Calu3 (cell line): ENCODE data around the gene JARID2. TPM values are rescaled to one million over a fixed set of nuclear protein-coding genes. Genes with fewer than 3 reads are reported as not detected.
A peak's percentile ranks its signal among the peaks of the same experiment; 100 is the strongest.
"Not testable (repeated sequence)": the region's sequence is repeated elsewhere in the genome, so short reads cannot be mapped to it uniquely, and the experiment has no call there.

Source experiments
- BruUV-seq: library from RNA; stranded (reverse); fragments of 400-500 nt; replicated peaks from 2 replicates; lab custom pipeline; 2021; lab: Mats Ljungman, UMichigan
- CTCF ChIA-PET: fragments of 300-600 bp; sonication (Branson Sonifier 250); formaldehyde crosslinking; loops from one replicate; lab custom pipeline; 2022; ENCODE audit warnings: antibody characterized with exemption; lab: Charles Lee
- DNase-seq: peaks from one replicate; pipeline ENCODE4 v3.0.0; 2022
- H3K27ac Mint-ChIP-seq: one replicate; pipeline ENCODE4 v1.8.0; 2022; ENCODE audit warnings: mixed read lengths; ENCODE audit not compliant: unreplicated experiment
- H3K27me3 Mint-ChIP-seq: one replicate; pipeline ENCODE4 v1.8.0; 2022; ENCODE audit warnings: mixed read lengths; ENCODE audit not compliant: unreplicated experiment
- H3K36me3 Mint-ChIP-seq: one replicate; pipeline ENCODE4 v1.8.0; 2022; ENCODE audit warnings: mild to moderate bottlenecking, moderate library complexity, mixed read lengths; ENCODE audit not compliant: insufficient read depth, unreplicated experiment
- H3K4me1 Mint-ChIP-seq: one replicate; pipeline ENCODE4 v1.8.0; 2022; ENCODE audit warnings: mild to moderate bottlenecking, low read depth, mixed read lengths; ENCODE audit not compliant: unreplicated experiment
- H3K4me3 Mint-ChIP-seq: one replicate; pipeline ENCODE4 v1.8.0; 2022; ENCODE audit warnings: mild to moderate bottlenecking, low read depth, moderate library complexity, mixed read lengths; ENCODE audit not compliant: unreplicated experiment
- H3K9me3 Mint-ChIP-seq: one replicate; pipeline ENCODE4 v1.8.0; 2022; ENCODE audit warnings: low read depth, mixed read lengths; ENCODE audit not compliant: unreplicated experiment
- CTCF ChIP-seq: fragments of 200-600 bp; IDR thresholded peaks from one replicate; pipeline ENCODE4 v1.8.0; 2022; ENCODE audit warnings: antibody characterized with exemption; ENCODE audit not compliant: unreplicated experiment
- intact Hi-C: fragments of 100-400 bp; cut with micrococcal nuclease; formaldehyde crosslinking; loops from one replicate; pipeline ENCODE4 v1.10.0; 2022; ENCODE audit not compliant: unreplicated experiment
- total RNA-seq: library from RNA; stranded (reverse); gene quantifications from 2 replicates; pipeline ENCODE4 v1.2.3, GENCODE V29; 2022

Gene JARID2
- total RNA-seq, 1 experiment from 2014 or later, result 9.4 TPM

- peaks cover 8% of the 10 kb centered on the region for H3K4me1 Mint-ChIP-seq
These were observed 293.9 kb downstream of the JARID2 start for GRCh38 chr6:15539722-15540270.

GRCh38 chr6:15543332-15543917 is 297.6 kb downstream of the JARID2 start:
- CTCF ChIA-PET, result interaction anchor here (0.6 kb wide), 1 partner anchor 13 kb away, joined by 5 read pairs; no protein-coding TSS in a partner anchor
- H3K27me3 Mint-ChIP-seq, DNase-seq: not testable (repeated sequence)

More at GRCh38 chr6:15539722-15540270, 293.9 kb downstream of the JARID2 start:
- CTCF ChIA-PET, result interaction anchor here (0.5 kb wide), 1 partner anchor 24 kb away, joined by 4 read pairs; no protein-coding TSS in a partner anchor
- no peak for TF ChIP-seq CTCF
- Mint-ChIP-seq H3K36me3 (no peaks in the 10 kb centered on the region), H3K4me3 (no peak overlapping the region), H3K9me3 (peaks cover 5% of the 10 kb centered on the region), H3K27ac (no peak overlapping the region), H3K27me3 (no peaks in the 10 kb centered on the region)
- intact Hi-C loops, result no loop called here
- no peak for DNase-seq
- no TSS peak for BruUV-seq

GRCh38 chr6:15544321-15544900 is 298.5 kb downstream of the JARID2 start:
- Mint-ChIP-seq H3K27ac (no peak overlapping the region), H3K9me3 (peaks cover 5% of the 10 kb centered on the region), H3K27me3 (no peaks in the 10 kb centered on the region), H3K4me1 (peaks cover 8% of the 10 kb centered on the region), H3K36me3 (no peaks in the 10 kb centered on the region), H3K4me3 (no peak overlapping the region)
- BruUV-seq, result no TSS peak
- CTCF ChIA-PET, result interaction anchor here (0.6 kb wide), 2 partner anchors 12 kb away, joined by 5 read pairs; no protein-coding TSS in a partner anchor
- no peak for TF ChIP-seq CTCF
- intact Hi-C loops, result no loop called here
- DNase-seq, result no peak

More at GRCh38 chr6:15543332-15543917, 297.6 kb downstream of the JARID2 start:
- H3K27ac Mint-ChIP-seq, intact Hi-C loops, H3K4me3 Mint-ChIP-seq, H3K36me3 Mint-ChIP-seq, BruUV-seq, H3K9me3 Mint-ChIP-seq, H3K4me1 Mint-ChIP-seq: not testable (repeated sequence)

- no TSS peak for BruUV-seq
- no peaks in the 10 kb centered on the region for H3K36me3 Mint-ChIP-seq
These were observed 300.7 kb downstream of the JARID2 start for GRCh38 chr6:15546591-15546990.

More at GRCh38 chr6:15546591-15546990, 300.7 kb downstream of the JARID2 start:
- no peak overlapping the region for H3K27ac Mint-ChIP-seq
- peaks cover 8% of the 10 kb centered on the region for H3K4me1 Mint-ChIP-seq
- no peak for TF ChIP-seq CTCF
- no peaks in the 10 kb centered on the region for H3K27me3 Mint-ChIP-seq
- intact Hi-C loops, result no loop called here
- H3K4me3 Mint-ChIP-seq, result no peak overlapping the region
- peaks cover 5% of the 10 kb centered on the region for H3K9me3 Mint-ChIP-seq
- peak; percentile 7 for DNase-seq
- CTCF ChIA-PET, result no interaction called here
